HG03469 (cell line): Measurements from ENCODE around the gene NSUN3.
"Not testable (repeated sequence)": the region's sequence is repeated elsewhere in the genome, so short reads cannot be mapped to it uniquely, and the experiment has no call there.

Experiments used
- ATAC-seq: cut with Tn5 transposase; IDR thresholded peaks from one replicate; pipeline ENCODE4 v1.9.1; 2021; ENCODE audit warnings: mild to moderate bottlenecking, moderate library complexity, moderate number of reproducible peaks; ENCODE audit not compliant: unreplicated experiment

NSUN3 gene

GRCh38 chr3:94062513-94063404 is at the start of gene NSUN3, which contains the start of gene DHFR2:
Gene NSUN3 (plus strand): TSS chr3:94063061. CDS start chr3:94063127, 66 bp downstream.
Gene DHFR2 (minus strand): TSS chr3:94062916. CDS start chr3:94061511, 1,405 bp downstream.
- ATAC-seq = peak; percentile 88

DNA sequence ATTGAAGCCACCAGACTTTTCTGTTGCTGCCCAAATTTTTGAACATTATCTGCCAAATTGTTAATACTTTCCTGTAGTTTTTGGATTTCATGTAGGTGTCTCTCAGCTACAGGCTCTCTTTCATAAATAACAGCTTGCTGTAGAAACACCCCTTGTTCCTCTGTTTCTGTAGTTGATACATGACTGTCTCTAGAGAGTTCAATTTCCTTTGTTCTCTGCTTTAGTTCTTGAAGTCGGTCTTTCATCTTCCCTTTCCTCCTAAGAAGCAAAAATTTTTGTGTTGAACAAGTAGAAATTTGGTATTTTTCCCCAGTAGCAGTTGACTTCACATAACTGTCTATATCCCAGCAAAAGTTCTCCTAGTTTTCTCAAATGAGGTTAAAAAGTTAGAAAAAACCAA is 47.8 kb upstream of the NSUN3 start:
- ATAC-seq = no peak

DNA sequence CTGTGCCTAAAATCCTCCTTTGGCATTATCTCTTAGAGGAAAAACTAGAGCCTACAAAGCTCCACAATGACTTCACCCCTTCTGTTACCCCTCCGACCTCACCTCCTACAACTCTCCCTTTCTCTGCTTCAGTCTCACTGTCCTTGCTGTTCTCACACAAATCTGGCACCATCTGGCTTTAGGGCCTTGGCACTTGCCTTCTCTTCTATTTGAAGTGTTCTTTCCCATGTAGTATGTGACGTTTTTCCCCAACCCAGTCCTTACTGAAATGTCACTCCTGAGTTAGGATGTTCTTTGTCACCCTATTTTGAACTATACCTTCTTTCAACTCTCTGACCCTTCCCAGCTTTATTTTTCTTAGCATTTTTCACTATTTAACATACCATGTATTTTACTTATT is 43.2 kb upstream of the NSUN3 start:
- ATAC-seq = no peak

DNA sequence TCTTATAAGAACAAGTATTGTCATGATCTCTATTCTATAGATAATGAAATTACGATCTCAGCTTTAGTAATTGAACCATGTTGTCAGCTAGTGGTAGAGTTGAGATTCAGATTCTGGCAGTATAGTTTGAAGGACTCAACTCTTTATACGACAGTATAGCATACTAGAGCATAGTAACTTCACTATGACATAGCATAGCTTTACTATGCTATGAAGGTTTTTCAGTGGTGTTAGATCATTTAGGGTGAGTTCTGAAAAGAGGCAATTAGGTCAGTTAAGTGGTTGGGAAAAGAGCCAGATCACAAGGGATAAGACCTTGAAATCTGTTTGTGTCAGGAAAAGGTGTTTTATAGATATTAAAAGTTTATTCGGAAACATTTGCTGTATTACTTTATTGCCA is 42.6 kb upstream of the NSUN3 start:
- no peak for ATAC-seq

DNA sequence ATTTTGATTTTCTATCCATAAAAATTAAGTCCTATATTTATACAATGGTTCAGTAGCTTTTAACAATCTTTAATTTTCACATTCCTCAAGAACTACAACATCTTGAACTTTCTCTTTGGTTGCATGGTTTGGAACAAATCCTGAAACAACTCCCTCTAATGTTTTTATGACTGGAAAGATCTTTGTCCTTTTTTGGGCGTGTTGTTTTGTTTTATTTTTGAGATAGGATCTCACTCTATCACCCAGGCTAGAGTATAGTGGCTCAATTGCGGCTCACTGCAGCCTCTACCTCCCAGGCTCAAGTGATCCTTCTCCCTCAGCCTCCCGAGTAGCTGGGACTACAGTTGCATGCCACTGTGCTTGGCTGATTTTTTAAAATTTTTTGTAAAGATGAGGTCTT is 38.5 kb upstream of the NSUN3 start:
- ATAC-seq = no peak

GRCh38 chr3:94026623-94027022 is 36.2 kb upstream of the NSUN3 start:
- ATAC-seq = no peak

DNA sequence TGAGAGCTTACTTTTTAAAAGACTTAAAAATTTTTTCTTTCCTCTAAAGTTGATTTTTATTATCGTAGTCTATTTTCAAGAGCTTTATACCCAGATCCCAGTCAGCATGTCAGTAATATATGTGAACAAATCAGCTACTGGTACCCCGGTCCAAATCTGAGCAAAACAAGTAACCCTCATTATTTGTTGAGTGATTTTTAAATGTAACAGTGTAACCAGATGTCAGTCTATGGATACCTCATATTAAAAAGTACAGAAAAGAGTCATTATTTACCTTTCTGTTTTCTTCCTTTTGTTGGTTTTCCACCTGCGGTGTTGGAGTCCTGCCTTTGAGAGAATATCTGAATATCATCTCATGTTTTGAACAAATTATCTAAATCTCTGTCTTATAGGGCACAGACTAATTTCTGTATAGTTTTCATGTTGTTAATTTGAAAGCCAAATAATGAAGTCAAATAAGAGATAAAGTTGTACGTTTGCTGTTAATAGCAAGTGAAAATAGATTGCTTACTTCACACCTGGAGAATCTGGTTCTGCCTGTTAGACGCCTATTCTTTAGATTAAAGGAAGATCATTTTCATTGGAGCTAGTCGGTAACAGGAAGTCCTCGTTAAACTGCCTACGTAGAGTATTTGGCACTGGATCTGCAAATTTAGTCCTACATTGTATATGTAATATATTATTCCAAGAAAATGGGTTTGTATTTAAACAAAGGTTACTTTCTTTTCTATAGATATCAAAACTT is 34.6 kb upstream of the NSUN3 start, which contains the start of gene STX19:
STX19 (minus strand) TSS at position 505 of the 745 bp plus-strand sequence. CDS start 13,328 bp downstream, outside the sequence.
- ATAC-seq = no peak

DNA sequence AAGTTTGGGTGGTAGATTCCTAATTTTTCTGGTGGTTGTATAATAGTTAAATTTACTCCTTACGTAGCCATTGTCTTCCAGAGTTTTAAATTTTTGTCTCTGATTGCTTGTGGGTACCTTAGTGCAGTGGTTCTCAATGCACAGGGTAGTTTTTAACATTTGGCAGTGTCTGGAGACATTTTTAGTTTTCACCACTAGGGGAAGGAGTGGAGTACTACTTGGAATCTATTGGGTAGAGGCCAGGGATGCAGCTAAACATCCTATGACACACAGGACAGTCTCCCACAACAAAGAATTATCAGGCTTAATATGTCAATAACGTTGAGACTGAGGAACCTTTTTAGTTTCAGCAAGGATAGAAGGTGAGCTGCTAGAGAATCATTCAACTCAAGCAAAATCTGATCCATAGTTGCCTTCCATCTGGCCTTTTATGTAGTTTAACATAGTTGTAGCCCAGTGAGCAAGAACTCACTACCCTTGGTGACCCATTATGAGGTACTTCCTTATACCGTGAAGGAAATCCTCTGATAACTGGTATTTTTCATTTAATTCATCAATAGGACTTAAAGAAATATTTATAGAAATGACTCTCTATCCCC is 25.9 kb upstream of the NSUN3 start:
- ATAC-seq = peak; percentile 90

GRCh38 chr3:94043285-94043684 is 19.6 kb upstream of the NSUN3 start:
- no peak for ATAC-seq

DNA sequence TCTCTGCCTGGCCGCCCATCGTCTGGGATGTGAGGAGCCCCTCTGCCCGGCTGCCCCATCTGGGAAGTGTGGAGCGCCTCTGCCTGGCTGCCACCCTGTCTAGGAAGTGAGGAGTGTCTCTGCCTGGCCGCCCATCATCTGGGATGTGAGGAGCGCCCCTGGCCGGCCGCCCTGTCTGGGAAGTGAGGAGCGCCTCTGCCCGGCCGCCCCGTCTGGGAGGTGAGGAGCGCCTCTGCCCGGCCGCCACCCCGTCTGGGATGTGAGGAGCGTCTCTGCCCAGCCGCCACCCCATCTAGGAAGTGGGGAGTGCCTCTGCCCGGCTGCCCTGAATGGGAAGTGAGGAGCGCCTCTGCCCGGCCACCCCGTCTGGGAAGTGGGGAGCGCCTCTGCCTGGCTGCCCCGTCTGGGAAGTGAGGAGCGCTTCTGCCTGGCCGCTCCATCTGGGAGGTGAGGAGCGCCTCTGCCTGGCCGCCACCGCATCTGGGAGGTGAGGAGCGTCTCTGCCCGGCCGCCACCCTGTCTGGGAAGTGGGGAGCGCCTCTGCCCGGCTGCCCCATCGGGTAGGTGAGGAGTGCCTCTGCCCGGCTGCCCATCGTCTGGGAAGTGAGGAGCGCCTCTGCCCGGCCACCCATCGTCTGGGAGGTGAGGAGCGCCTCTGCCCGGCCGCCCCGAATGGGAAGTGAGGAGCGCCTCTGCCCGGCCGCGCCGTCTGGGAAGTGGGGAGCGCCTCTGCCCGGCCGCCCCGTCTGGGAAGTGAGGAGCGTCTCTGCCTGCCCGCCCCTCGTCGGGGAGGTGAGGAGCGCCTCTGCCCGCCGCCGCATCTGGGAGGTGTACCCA is 18.5 kb upstream of the NSUN3 start:
- ATAC-seq = not testable (repeated sequence)

GRCh38 chr3:94046533-94046932 is 16.3 kb upstream of the NSUN3 start:
- no peak for ATAC-seq

- no peak for ATAC-seq
These were observed 13.6 kb upstream of the NSUN3 start for GRCh38 chr3:94049267-94049666.

DNA sequence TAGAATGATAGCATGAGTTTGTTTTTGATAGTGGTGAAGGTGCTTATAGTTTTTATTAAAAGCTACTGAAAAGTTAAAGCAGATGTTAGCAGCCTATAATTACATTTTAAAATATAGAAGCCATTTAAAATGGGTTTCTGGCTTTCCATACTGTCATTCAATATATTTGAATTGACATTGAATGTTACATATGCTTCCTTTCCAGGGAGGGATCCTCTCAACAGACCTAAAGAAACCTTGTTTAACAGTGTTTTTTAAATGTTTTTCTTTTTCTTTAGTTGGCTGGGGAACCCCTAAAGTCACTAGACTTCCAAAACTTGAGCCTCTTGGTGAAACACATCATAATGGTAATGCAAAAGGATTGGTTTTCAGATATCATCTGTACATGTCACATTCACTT is 12.3 kb upstream of the NSUN3 start:
- ATAC-seq = no peak

- no peak for ATAC-seq
These were observed 1.6 kb upstream of the NSUN3 start for GRCh38 chr3:94061297-94061696.

DNA sequence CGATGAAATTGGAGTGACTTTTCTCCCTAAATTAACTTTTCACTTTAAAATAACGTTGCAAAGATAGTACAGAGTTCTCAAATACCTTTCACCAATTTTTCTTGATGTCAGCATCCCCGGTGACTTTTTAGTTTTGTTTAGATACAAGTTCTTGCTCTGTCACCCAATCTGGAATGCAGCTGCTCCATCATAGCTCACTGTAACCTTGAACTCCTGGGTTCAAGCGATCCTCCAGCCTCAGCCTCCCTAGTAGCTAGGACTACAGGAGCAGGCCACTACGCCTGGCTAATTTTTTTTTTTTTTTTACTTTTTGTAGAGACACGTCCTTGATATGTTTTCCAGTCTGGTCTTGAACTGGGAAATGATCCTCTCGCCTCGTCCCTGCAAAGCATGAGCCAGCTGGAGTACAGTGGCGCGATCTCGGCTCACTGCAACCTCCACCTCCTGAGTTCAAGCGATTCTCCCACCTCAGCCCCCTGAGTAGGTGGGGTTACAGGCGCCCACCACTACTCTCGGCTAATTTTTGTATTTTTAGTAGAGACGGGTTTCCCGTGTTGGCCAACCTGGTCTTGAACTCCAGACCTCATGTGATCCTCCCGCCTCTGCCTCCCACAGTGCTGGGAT is 747 bp downstream of the NSUN3 start:
- ATAC-seq = no peak

DNA sequence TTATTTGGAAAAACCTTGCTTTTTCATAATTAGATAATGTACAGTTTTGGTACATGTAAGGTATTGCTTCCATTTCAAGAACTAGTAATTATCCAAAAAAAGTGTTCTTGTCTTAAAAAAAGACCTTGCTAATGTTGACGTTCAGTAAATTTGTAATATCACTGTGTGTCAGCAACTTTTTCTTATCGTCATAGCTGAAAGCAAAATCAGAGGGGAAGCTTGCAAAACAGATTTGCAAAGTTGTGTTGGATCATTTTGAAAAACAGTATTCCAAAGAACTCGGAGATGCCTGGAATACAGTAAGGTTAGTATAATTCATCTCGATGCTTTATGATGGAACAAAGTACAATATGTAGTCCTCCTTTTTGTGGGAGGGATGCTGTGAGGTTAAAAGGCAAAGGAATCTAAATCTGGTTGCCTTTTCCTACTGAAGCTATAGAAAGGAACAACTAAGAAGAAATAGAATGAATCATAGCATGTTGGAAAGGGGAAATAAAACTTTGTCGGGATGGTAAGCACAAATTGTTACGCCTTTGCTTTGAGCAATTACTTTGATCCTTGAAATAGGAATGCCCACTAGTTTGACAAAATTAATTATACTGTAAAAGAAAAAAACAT is 1.5 kb downstream of the NSUN3 start:
- no peak for ATAC-seq

GRCh38 chr3:94065122-94065521 is 2.3 kb downstream of the NSUN3 start:
- ATAC-seq = no peak

DNA sequence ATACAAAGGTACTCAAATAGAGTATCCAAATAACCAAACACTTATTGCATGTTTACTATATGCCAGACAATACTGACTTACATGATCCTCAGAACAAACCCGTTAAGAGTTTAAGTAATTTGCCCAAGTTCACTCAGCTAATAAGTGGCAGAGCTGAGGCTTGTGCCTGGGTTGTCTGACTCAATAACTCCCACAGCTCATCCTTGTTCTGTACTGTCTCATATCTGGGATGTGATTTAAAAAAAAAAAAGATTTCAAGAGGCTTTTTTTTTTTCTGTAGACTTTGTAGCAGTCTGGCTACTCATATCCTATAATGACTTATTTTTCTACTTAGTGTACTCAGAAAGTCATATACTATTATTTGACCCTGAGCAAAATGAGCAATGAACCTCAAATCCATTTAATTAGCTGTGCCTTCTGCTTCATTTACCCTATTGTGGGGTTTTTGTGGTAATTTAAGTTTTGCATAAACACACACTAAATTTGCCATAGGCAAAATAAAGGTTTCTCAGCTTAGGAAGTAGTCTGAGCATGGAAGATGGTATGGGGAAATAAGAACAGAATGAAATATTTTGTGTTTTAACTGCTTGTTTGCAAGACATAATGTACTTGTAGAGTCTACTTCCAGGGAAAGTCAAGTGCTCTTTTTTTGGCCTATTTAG is 3.1 kb downstream of the NSUN3 start:
- no peak for ATAC-seq
